Left ventricle myocardium superior (tissue), 1 donor: ENCODE results near the gene MAMDC2. TPM values are rescaled to one million over a fixed set of nuclear protein-coding genes. Genes with fewer than 3 reads are reported as not detected.

Experiments used
- total RNA-seq: library from RNA; stranded (reverse); fragmentation: NEBNext Ultra II Directional; extraction: Animal tissue kit (Norgen Biotek cat#: 25700); gene quantifications from one replicate; pipeline ENCODE4 v1.2.1, GENCODE V29; 2021
- donor health status: DM: no; HTN: yes; CAD: no; lungs with severe emphysema.

MAMDC2 gene
- total RNA-seq, 1 donor from 2014 or later, result 8.9 TPM

Other genes with a start within 250 kb of the MAMDC2 start
- gene CFAP95, start 223.0 kb upstream of the MAMDC2 start, total RNA-seq, result not detected
- 10.5 TPM for gene SMC5, start 215.1 kb downstream of the MAMDC2 start, total RNA-seq